HepG2 (cell line): ENCODE measurements around the gene GALNT10. TPM values are rescaled to one million over a fixed set of nuclear protein-coding genes. Genes with fewer than 3 reads are reported as not detected.

Experiments used
- KLF16 ChIP-seq, 2 experiments: sonication (generic) in 1 of 2; formaldehyde crosslinking in 1 of 2; IDR thresholded peaks; 2 replicates each; pipeline versions ENCODE4 v1.6.1 to v1.8.0; 2016 to 2023; ENCODE audit warnings: missing genetic modification reagents in 2 of 2, missing compliant biosample characterization in 1 of 2
- NKX3-1 ChIP-seq: sonication (generic); formaldehyde crosslinking; IDR thresholded peaks from 2 replicates; pipeline ENCODE4 v1.5.0; 2020; ENCODE audit warnings: missing genetic modification reagents
- RELA ChIP-seq: sonication (generic); formaldehyde crosslinking; IDR thresholded peaks from 2 replicates; pipeline ENCODE4 v1.4.0; 2020; ENCODE audit warnings: missing genetic modification reagents
- TCF7L2 ChIP-seq: IDR thresholded peaks from 2 replicates; pipeline ENCODE4 v1.6.1; 2011; ENCODE audit warnings: mild to moderate bottlenecking, low read depth, low read length, moderate library complexity
- ZNF343 ChIP-seq: sonication (generic); formaldehyde crosslinking; IDR thresholded peaks from 2 replicates; pipeline ENCODE4 v1.4.0; 2020; ENCODE audit warnings: mild to moderate bottlenecking, missing genetic modification reagents
- ZNF629 ChIP-seq: sonication (generic); formaldehyde crosslinking; conservative IDR thresholded peaks from 2 replicates; pipeline ENCODE4 v1.5.0; 2020; ENCODE audit warnings: missing genetic modification reagents
- polyA plus RNA-seq, 8 experiments: library from polyadenylated mRNA; depleted of rRNA in 3 of 8; stranded (reverse) in 7 of 8; unstranded in 1 of 8; fragments of >200 nt; fragmentation: Illumina TruSeq in 4 of 8; extraction: Trizol in 4 of 8; gene quantifications; 2 replicates each; pipeline versions ENCODE4 v1.2.1 to v1.2.3, GENCODE V29; 2011 to 2016; ENCODE audit warnings: low read depth in 4 of 8, missing spikeins in 1 of 8, mixed read lengths in 1 of 8; ENCODE audit not compliant: insufficient read depth in 1 of 8
- total RNA-seq, 5 experiments: library from RNA; depleted of rRNA; stranded (reverse); fragments of >200 nt; fragmentation: Illumina TruSeq; extraction: Trizol; gene quantifications; 2 replicates each; pipeline ENCODE4 v1.2.3, GENCODE V29; 2016; ENCODE audit warnings: low read depth in 1 of 5
- TF ChIP-seq, protein P1 (sequence below): sonication (generic); formaldehyde crosslinking; IDR thresholded peaks from 2 replicates; pipeline ENCODE4 v1.5.0; 2020; ENCODE audit warnings: mild to moderate bottlenecking, missing genetic modification reagents
- TF ChIP-seq, protein P2 (sequence below): sonication (generic); formaldehyde crosslinking; IDR thresholded peaks from 2 replicates; pipeline ENCODE4 v1.8.1; 2023; ENCODE audit warnings: mild to moderate bottlenecking, moderate library complexity, missing genetic modification reagents
- TF ChIP-seq, protein P3 (sequence below): sonication (generic); formaldehyde crosslinking; IDR thresholded peaks from 2 replicates; pipeline ENCODE4 v1.8.0; 2022; ENCODE audit warnings: mild to moderate bottlenecking, missing genetic modification reagents, moderate library complexity
- TF ChIP-seq, protein P4 (sequence below): sonication (generic); formaldehyde crosslinking; IDR thresholded peaks from 2 replicates; pipeline ENCODE4 v1.4.0; 2020; ENCODE audit warnings: missing genetic modification reagents
- TF ChIP-seq, protein P5 (sequence below): IDR thresholded peaks from 2 replicates; pipeline ENCODE4 v1.6.1; 2016; ENCODE audit warnings: low read depth
- TF ChIP-seq, protein P6 (sequence below): sonication (generic); formaldehyde crosslinking; IDR thresholded peaks from 2 replicates; pipeline ENCODE4 v1.5.0; 2020; ENCODE audit warnings: missing genetic modification reagents, mild to moderate bottlenecking, borderline replicate concordance
- TF ChIP-seq, protein P7 (sequence below): sonication (generic); formaldehyde crosslinking; IDR thresholded peaks from 2 replicates; pipeline ENCODE4 v1.4.0; 2020; ENCODE audit warnings: mild to moderate bottlenecking, low read depth, missing genetic modification reagents

Gene GALNT10
- total and polyA plus RNA-seq, 2 of the 13 experiments (the other 11 are each of a cell fraction or from before 2014, with no cell fraction given): 8.1 to 11.2 TPM

DNA sequence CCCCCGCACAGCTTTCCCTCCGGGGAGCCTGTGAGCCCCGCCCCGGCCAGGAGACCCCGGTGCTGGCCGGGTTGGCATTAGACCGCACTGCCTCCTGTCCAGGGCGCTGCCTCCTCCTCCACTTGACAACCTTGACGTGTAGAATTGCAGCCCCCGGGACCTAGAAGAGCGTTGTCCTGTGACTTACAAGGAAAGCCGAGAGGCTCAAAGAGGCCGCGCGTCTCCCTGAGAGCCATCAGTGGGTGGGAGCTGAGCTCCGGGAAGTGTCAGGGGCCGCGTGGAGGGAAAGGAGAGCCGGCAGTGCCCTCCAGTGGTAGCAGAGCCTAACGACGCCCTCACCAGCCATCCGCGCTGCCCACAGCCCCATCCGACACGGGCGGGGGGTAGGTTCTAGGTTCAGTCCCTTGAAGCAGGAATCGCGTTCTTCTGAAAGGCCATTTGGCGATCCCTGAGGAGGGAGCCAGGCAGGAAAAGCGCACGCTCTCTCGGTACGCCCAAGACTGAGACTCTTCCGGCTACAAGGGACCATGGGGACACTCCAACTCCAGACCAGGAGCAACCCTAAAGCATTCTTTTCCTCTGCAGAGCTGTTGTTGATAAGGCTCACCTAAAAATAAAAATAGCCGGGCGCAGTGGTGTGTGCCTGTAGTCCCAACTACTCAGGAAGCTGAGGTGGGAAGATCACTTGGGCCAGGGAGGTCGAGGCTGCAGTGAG is 214.7 kb downstream of the GALNT10 start (continued):
- TF ChIP-seq, protein P1, sequence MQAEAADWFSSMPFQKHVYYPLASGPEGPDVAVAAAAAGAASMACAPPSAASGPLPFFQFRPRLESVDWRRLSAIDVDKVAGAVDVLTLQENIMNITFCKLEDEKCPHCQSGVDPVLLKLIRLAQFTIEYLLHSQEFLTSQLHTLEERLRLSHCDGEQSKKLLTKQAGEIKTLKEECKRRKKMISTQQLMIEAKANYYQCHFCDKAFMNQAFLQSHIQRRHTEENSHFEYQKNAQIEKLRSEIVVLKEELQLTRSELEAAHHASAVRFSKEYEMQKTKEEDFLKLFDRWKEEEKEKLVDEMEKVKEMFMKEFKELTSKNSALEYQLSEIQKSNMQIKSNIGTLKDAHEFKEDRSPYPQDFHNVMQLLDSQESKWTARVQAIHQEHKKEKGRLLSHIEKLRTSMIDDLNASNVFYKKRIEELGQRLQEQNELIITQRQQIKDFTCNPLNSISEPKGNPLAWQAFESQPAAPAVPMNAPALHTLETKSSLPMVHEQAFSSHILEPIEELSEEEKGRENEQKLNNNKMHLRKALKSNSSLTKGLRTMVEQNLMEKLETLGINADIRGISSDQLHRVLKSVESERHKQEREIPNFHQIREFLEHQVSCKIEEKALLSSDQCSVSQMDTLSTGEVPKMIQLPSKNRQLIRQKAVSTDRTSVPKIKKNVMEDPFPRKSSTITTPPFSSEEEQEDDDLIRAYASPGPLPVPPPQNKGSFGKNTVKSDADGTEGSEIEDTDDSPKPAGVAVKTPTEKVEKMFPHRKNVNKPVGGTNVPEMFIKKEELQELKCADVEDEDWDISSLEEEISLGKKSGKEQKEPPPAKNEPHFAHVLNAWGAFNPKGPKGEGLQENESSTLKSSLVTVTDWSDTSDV (CRISPR knock-in tag): no peak
- TF ChIP-seq, protein P2, sequence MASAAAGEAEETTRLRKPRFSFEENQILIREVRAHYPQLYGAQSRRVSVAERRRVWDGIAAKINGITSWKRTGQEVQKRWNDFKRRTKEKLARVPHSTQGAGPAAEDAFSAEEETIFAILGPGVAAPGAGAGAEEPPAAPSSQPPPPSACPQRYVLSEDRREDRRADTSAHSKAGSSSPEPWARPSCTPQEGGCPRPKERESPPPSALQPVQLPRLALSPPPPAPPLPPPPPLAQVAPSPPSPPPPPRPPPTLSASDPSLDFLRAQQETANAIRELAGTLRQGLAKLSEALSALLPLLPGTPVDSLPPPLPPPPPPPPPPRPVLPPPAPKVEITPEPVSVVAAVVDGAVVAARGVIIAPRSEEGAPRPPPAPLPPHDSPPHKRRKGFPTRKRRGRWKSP (CRISPR knock-in tag): no peak
- TF ChIP-seq, protein P3, sequence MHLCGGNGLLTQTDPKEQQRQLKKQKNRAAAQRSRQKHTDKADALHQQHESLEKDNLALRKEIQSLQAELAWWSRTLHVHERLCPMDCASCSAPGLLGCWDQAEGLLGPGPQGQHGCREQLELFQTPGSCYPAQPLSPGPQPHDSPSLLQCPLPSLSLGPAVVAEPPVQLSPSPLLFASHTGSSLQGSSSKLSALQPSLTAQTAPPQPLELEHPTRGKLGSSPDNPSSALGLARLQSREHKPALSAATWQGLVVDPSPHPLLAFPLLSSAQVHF (CRISPR knock-in tag): no peak
- TF ChIP-seq, protein P4, sequence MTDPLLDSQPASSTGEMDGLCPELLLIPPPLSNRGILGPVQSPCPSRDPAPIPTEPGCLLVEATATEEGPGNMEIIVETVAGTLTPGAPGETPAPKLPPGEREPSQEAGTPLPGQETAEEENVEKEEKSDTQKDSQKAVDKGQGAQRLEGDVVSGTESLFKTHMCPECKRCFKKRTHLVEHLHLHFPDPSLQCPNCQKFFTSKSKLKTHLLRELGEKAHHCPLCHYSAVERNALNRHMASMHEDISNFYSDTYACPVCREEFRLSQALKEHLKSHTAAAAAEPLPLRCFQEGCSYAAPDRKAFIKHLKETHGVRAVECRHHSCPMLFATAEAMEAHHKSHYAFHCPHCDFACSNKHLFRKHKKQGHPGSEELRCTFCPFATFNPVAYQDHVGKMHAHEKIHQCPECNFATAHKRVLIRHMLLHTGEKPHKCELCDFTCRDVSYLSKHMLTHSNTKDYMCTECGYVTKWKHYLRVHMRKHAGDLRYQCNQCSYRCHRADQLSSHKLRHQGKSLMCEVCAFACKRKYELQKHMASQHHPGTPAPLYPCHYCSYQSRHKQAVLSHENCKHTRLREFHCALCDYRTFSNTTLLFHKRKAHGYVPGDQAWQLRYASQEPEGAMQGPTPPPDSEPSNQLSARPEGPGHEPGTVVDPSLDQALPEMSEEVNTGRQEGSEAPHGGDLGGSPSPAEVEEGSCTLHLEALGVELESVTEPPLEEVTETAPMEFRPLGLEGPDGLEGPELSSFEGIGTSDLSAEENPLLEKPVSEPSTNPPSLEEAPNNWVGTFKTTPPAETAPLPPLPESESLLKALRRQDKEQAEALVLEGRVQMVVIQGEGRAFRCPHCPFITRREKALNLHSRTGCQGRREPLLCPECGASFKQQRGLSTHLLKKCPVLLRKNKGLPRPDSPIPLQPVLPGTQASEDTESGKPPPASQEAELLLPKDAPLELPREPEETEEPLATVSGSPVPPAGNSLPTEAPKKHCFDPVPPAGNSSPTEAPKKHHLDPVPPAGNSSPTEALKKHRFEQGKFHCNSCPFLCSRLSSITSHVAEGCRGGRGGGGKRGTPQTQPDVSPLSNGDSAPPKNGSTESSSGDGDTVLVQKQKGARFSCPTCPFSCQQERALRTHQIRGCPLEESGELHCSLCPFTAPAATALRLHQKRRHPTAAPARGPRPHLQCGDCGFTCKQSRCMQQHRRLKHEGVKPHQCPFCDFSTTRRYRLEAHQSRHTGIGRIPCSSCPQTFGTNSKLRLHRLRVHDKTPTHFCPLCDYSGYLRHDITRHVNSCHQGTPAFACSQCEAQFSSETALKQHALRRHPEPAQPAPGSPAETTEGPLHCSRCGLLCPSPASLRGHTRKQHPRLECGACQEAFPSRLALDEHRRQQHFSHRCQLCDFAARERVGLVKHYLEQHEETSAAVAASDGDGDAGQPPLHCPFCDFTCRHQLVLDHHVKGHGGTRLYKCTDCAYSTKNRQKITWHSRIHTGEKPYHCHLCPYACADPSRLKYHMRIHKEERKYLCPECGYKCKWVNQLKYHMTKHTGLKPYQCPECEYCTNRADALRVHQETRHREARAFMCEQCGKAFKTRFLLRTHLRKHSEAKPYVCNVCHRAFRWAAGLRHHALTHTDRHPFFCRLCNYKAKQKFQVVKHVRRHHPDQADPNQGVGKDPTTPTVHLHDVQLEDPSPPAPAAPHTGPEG (CRISPR knock-in tag): no peak
- TF ChIP-seq ZNF629 (0 out of 2 replicates have a peak, but pooled peaks have one; percentile 33), NKX3-1 (no peak), ZNF343 (CRISPR knock-in tag) (no peak), KLF16 (CRISPR knock-in tag; IDR thresholded peaks at IDR 0.05) (no peak), TCF7L2 (no peak), RELA (CRISPR knock-in tag) (no peak)
- TF ChIP-seq, protein P5, sequence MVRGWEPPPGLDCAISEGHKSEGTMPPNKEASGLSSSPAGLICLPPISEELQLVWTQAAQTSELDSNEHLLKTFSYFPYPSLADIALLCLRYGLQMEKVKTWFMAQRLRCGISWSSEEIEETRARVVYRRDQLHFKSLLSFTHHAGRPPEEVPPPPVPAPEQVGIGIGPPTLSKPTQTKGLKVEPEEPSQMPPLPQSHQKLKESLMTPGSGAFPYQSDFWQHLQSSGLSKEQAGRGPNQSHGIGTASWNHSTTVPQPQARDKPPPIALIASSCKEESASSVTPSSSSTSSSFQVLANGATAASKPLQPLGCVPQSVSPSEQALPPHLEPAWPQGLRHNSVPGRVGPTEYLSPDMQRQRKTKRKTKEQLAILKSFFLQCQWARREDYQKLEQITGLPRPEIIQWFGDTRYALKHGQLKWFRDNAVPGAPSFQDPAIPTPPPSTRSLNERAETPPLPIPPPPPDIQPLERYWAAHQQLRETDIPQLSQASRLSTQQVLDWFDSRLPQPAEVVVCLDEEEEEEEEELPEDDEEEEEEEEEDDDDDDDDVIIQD: no peak
- TF ChIP-seq, protein P6, sequence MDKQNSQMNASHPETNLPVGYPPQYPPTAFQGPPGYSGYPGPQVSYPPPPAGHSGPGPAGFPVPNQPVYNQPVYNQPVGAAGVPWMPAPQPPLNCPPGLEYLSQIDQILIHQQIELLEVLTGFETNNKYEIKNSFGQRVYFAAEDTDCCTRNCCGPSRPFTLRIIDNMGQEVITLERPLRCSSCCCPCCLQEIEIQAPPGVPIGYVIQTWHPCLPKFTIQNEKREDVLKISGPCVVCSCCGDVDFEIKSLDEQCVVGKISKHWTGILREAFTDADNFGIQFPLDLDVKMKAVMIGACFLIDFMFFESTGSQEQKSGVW (CRISPR knock-in tag): no peak
- TF ChIP-seq, protein P7, sequence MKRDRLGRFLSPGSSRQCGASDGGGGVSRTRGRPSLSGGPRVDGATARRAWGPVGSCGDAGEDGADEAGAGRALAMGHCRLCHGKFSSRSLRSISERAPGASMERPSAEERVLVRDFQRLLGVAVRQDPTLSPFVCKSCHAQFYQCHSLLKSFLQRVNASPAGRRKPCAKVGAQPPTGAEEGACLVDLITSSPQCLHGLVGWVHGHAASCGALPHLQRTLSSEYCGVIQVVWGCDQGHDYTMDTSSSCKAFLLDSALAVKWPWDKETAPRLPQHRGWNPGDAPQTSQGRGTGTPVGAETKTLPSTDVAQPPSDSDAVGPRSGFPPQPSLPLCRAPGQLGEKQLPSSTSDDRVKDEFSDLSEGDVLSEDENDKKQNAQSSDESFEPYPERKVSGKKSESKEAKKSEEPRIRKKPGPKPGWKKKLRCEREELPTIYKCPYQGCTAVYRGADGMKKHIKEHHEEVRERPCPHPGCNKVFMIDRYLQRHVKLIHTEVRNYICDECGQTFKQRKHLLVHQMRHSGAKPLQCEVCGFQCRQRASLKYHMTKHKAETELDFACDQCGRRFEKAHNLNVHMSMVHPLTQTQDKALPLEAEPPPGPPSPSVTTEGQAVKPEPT (CRISPR knock-in tag): no peak
